ENCODE data around the gene ATOH8.

ATOH8 gene

GRCh38 chr2:85790499-85791188, 36.9 kb downstream of the ATOH8 start:
- DNase-seq = no peak

- no peak for DNase-seq
Observed at GRCh38 chr2:85791704-85792565, 38.1 kb downstream of the ATOH8 start.

- DNase-seq = peak; percentile 95
Observed at GRCh38 chr2:85792783-85793441, 39.1 kb downstream of the ATOH8 start.

- DNase-seq = no peak
Observed at GRCh38 chr2:85793584-85793983, 39.8 kb downstream of the ATOH8 start.

- DNase-seq = no peak
Observed at GRCh38 chr2:85794038-85794441, 40.2 kb downstream of the ATOH8 start.

- peak; percentile 18 for DNase-seq
Observed at GRCh38 chr2:85794491-85795121, 40.8 kb downstream of the ATOH8 start.

- DNase-seq = no peak
Observed at GRCh38 chr2:85795331-85796045, 41.7 kb downstream of the ATOH8 start.

GRCh38 chr2:85796046-85796340, 42.2 kb downstream of the ATOH8 start:
- DNase-seq = no peak

- no peak for DNase-seq
Observed at GRCh38 chr2:85796341-85797262, 42.8 kb downstream of the ATOH8 start.

GRCh38 chr2:85797263-85797660, 43.5 kb downstream of the ATOH8 start:
- no peak for DNase-seq

- no peak for DNase-seq
Observed at GRCh38 chr2:85797921-85798320, 44.1 kb downstream of the ATOH8 start.

- no peak for DNase-seq
Observed at GRCh38 chr2:85799215-85799956, 45.6 kb downstream of the ATOH8 start.

- no peak for DNase-seq
Observed at GRCh38 chr2:85800586-85800985, 46.8 kb downstream of the ATOH8 start.

- no peak for DNase-seq
Observed at GRCh38 chr2:85801871-85802270, 48.1 kb downstream of the ATOH8 start.

- no peak for DNase-seq
Observed at GRCh38 chr2:85802354-85803103, 48.7 kb downstream of the ATOH8 start.

- DNase-seq = no peak
Observed at GRCh38 chr2:85803704-85804425, 50.1 kb downstream of the ATOH8 start.

GRCh38 chr2:85804583-85804982, 50.8 kb downstream of the ATOH8 start:
- no peak for DNase-seq

- no peak for DNase-seq
Observed at GRCh38 chr2:85806358-85807118, 52.7 kb downstream of the ATOH8 start.

- DNase-seq = no peak
Observed at GRCh38 chr2:85807756-85808155, 54.0 kb downstream of the ATOH8 start.

Measured in NCI-H524 treated with DMSO at 0.1 percent for 48 hours (cell line).